ENCODE measurements around the gene IFNA10. TPM values are rescaled to one million over a fixed set of nuclear protein-coding genes. Genes with fewer than 3 reads are reported as not detected.
"Not testable (repeated sequence)": the region's sequence is repeated elsewhere in the genome, so short reads cannot be mapped to it uniquely, and the experiment has no call there.

Gene IFNA10
- total RNA-seq, 1 donor from 2014 or later: not detected

GRCh38 chr9:21194867-21195776 is 11.8 kb downstream of the IFNA10 start:
- intact Hi-C loops (cut with micrococcal nuclease): loop anchor here (1.0 to 2.0 kb wide), 3 partner anchors 36 to 594 kb away; no protein-coding TSS in a partner anchor

GRCh38 chr9:21187487-21187886 is 19.5 kb downstream of the IFNA10 start, which contains the start of gene IFNA4:
Gene IFNA4, minus strand, starts transcription at chr9:21187587. Its CDS starts 56 bp downstream, at chr9:21187531.
- intact Hi-C loops (cut with micrococcal nuclease): not testable (repeated sequence)

- intact Hi-C loops (cut with micrococcal nuclease): not testable (repeated sequence)
Observed at GRCh38 chr9:21182810-21183736, 23.9 kb downstream of the IFNA10 start.

GRCh38 chr9:21174671-21175070 is 32.3 kb downstream of the IFNA10 start:
- intact Hi-C loops (cut with micrococcal nuclease): no loop called here

- intact Hi-C loops (cut with micrococcal nuclease): no loop called here
Observed at GRCh38 chr9:21172156-21172555, 34.8 kb downstream of the IFNA10 start.

- intact Hi-C loops (cut with micrococcal nuclease): no loop called here
Observed at GRCh38 chr9:21171351-21171750, 35.6 kb downstream of the IFNA10 start.

GRCh38 chr9:21166560-21166959 is 40.4 kb downstream of the IFNA10 start, which contains the start of gene IFNA21:
Gene IFNA21, minus strand, starts transcription at chr9:21166660. Its CDS starts 48 bp downstream, at chr9:21166612.
- intact Hi-C loops (cut with micrococcal nuclease): not testable (repeated sequence)

- intact Hi-C loops (cut with micrococcal nuclease): no loop called here
Observed at GRCh38 chr9:21165516-21165915, 41.4 kb downstream of the IFNA10 start.

- intact Hi-C loops (cut with micrococcal nuclease): no loop called here
Observed at GRCh38 chr9:21160178-21160577, 46.8 kb downstream of the IFNA10 start.

Other genes with a start within 250 kb of the IFNA10 start
- 13.4 and 16.5 TPM in 2 replicates for gene HACD4, start 175.5 kb downstream of the IFNA10 start, total RNA-seq
- gene IFNB1, start 129.2 kb downstream of the IFNA10 start, total RNA-seq: not detected in 2 replicates
- not detected in 2 replicates for gene IFNW1, start 65.3 kb downstream of the IFNA10 start, total RNA-seq
- not detected in 2 replicates for gene IFNA21, start 40.5 kb downstream of the IFNA10 start, total RNA-seq
- gene IFNA4, start 19.6 kb downstream of the IFNA10 start, total RNA-seq: not detected in 2 replicates
- gene IFNA7, start 4.9 kb downstream of the IFNA10 start, total RNA-seq: not detected in 2 replicates
- not detected in 2 replicates for gene IFNA16, start 10.2 kb upstream of the IFNA10 start, total RNA-seq
- gene IFNA17, start 21.1 kb upstream of the IFNA10 start, total RNA-seq: not detected in 2 replicates
- gene IFNA14, start 32.9 kb upstream of the IFNA10 start, total RNA-seq: not detected in 2 replicates
- not detected in 2 replicates for gene IFNA5, start 98.2 kb upstream of the IFNA10 start, total RNA-seq
- gene KLHL9, start 128.3 kb upstream of the IFNA10 start, total RNA-seq: 17.1 and 17.2 TPM in 2 replicates
- gene IFNA6, start 143.7 kb upstream of the IFNA10 start, total RNA-seq: not detected in 2 replicates
- not detected in 2 replicates for gene IFNA13, start 160.9 kb upstream of the IFNA10 start, total RNA-seq
- gene IFNA2, start 178.3 kb upstream of the IFNA10 start, total RNA-seq: not detected in 2 replicates
- gene IFNA8, start 202.0 kb upstream of the IFNA10 start, total RNA-seq: not detected in 2 replicates
- not detected in 2 replicates for gene IFNA1, start 233.3 kb upstream of the IFNA10 start, total RNA-seq